BJ (cell line): ENCODE data around the gene CEP97. TPM values are rescaled to one million over a fixed set of nuclear protein-coding genes. Genes with fewer than 3 reads are reported as not detected.
A peak's percentile ranks its signal among the peaks of the same experiment; 100 is the strongest.

Source experiments
- CTCF ChIA-PET: fragments of 350-600 bp; formaldehyde crosslinking; extraction: SDS; loops from one replicate; lab custom pipeline; 2021; ENCODE audit warnings: antibody characterized with exemption, inconsistent platforms; lab: Yijun Ruan, JAX
- POLR2A ChIA-PET: fragments of 300-600 bp; sonication (Branson Sonifier 250); formaldehyde crosslinking; extraction: SDS; loops from one replicate; lab custom pipeline; 2021; ENCODE audit warnings: antibody characterized with exemption; lab: Charles Lee
- DNase-seq: peaks from one replicate; pipeline ENCODE4 v3.0.0-alpha.2; 2011; ENCODE audit warnings: low read depth
- H3K27me3 ChIP-seq: 2 replicates; pipeline ENCODE4 v1.6.0; 2011; ENCODE audit warnings: low read length; ENCODE audit not compliant: control insufficient read depth, insufficient read depth
- H3K36me3 ChIP-seq: 2 replicates; pipeline ENCODE4 v1.5.1; 2011; ENCODE audit warnings: low read length; ENCODE audit not compliant: control insufficient read depth, insufficient read depth
- H3K4me3 ChIP-seq: 2 replicates; pipeline ENCODE4 v1.5.1; 2011; ENCODE audit warnings: low read depth, mild to moderate bottlenecking, control low read depth, low read length
- CTCF ChIP-seq: IDR thresholded peaks from 2 replicates; pipeline ENCODE4 v1.5.1; 2011; ENCODE audit warnings: low read depth, mild to moderate bottlenecking, control low read depth, inconsistent platforms, low read length, moderate library complexity; ENCODE audit not compliant: insufficient read depth
- polyA plus RNA-seq: library from polyadenylated mRNA; depleted of rRNA; stranded (reverse); fragments of >200 nt; gene quantifications from 2 replicates; pipeline ENCODE4 v1.2.3, GENCODE V29; 2011

CEP97 gene
- polyA plus RNA-seq, 1 experiment: 1.2 TPM

GRCh38 chr3:101780661-101781060 lies 56.2 kb downstream of the CEP97 start:
- TF ChIP-seq CTCF: no peak
- CTCF ChIA-PET: interaction anchor here (2.3 kb wide), 1 partner anchor 22 kb away, joined by 8 read pairs; no protein-coding TSS in a partner anchor
- no peaks in the 10 kb centered on the region for H3K27me3 ChIP-seq
- DNase-seq: peak; percentile 48
- H3K36me3 ChIP-seq: peaks cover 19% of the 10 kb centered on the region
- peak overlapping the region; percentile 75 for H3K4me3 ChIP-seq
- POLR2A ChIA-PET: no interaction called here

GRCh38 chr3:101781166-101781565 lies 56.8 kb downstream of the CEP97 start:
- ChIA-PET CTCF (interaction anchor here (1.0 kb wide), 1 partner anchor 21 kb away, joined by 3 read pairs; no protein-coding TSS in a partner anchor), POLR2A (no interaction called here)
- Histone ChIP-seq H3K4me3 (0 out of 2 replicates have a peak overlapping the region, but pooled peaks have one; percentile 22), H3K36me3 (peaks cover 21% of the 10 kb centered on the region), H3K27me3 (no peaks in the 10 kb centered on the region)
- no peak for TF ChIP-seq CTCF
- DNase-seq: no peak

GRCh38 chr3:101784855-101785613 lies 60.6 kb downstream of the CEP97 start:
- H3K4me3 ChIP-seq: no peak overlapping the region
- TF ChIP-seq CTCF: no peak
- H3K36me3 ChIP-seq: peaks cover 23% of the 10 kb centered on the region
- ChIA-PET CTCF (interaction anchor here (2.3 kb wide), 1 partner anchor 17 kb away, joined by 7 read pairs; no protein-coding TSS in a partner anchor), POLR2A (no interaction called here)
- no peaks in the 10 kb centered on the region for H3K27me3 ChIP-seq
- no peak for DNase-seq

- no peak for TF ChIP-seq CTCF
- H3K27me3 ChIP-seq: no peaks in the 10 kb centered on the region
- DNase-seq: no peak
- ChIA-PET CTCF (interaction anchor here (2.7 kb wide), 1 partner anchor 11 kb away, joined by 10 read pairs; no protein-coding TSS in a partner anchor), POLR2A (no interaction called here)
- H3K4me3 ChIP-seq: no peak overlapping the region
- peaks cover 6% of the 10 kb centered on the region for H3K36me3 ChIP-seq
Observed at GRCh38 chr3:101791778-101792177, 67.4 kb downstream of the CEP97 start.

- POLR2A ChIA-PET: no interaction called here
- CTCF ChIA-PET: interaction anchor here (0.9 to 1.7 kb wide), 3 partner anchors 13 to 429 kb away, joined by 3 to 5 read pairs (median 4); no protein-coding TSS in a partner anchor
Observed at GRCh38 chr3:101796077-101796680, 71.8 kb downstream of the CEP97 start.

More at GRCh38 chr3:101796077-101796680, 71.8 kb downstream of the CEP97 start:
- H3K4me3 ChIP-seq: no peak overlapping the region
- DNase-seq: no peak
- peaks cover 4% of the 10 kb centered on the region for H3K36me3 ChIP-seq
- TF ChIP-seq CTCF: no peak
- no peaks in the 10 kb centered on the region for H3K27me3 ChIP-seq
